Mucosa of descending colon (tissue), 3 donors: Measurements from ENCODE around the gene TBCEL. TPM values are rescaled to one million over a fixed set of nuclear protein-coding genes. Genes with fewer than 3 reads are reported as not detected.

Source experiments
- ATAC-seq: fragments of 200-7000 bp; cut with Tn5 transposase; one replicate; pipeline ENCODE4 v1.9.1; 2020; ENCODE audit warnings: mild to moderate bottlenecking, moderate library complexity
- DNase-seq, 3 donors: peaks; one replicate each; pipeline ENCODE4 v3.0.0-alpha.2; 2020
- H3K36me3 ChIP-seq: fragments of 200-600 bp; one replicate; pipeline ENCODE4 v1.8.0; 2021; ENCODE audit warnings: low read depth, mild to moderate bottlenecking
- H3K4me1 ChIP-seq: fragments of 200-600 bp; one replicate; pipeline ENCODE4 v1.8.0; 2021; ENCODE audit warnings: low read depth, mild to moderate bottlenecking
- H3K4me3 ChIP-seq: fragments of 200-600 bp; one replicate; pipeline ENCODE4 v1.8.0; 2021; ENCODE audit warnings: mild to moderate bottlenecking
- H3K9me3 ChIP-seq: fragments of 200-600 bp; one replicate; pipeline ENCODE4 v1.8.0; 2021; ENCODE audit warnings: mild to moderate bottlenecking
- CTCF ChIP-seq: fragments of 200-600 bp; IDR thresholded peaks from one replicate; pipeline ENCODE4 v1.8.0; 2022; ENCODE audit warnings: antibody characterized with exemption, mild to moderate bottlenecking
- intact Hi-C, 2 donors: fragments of 100-400 bp; cut with DNase I in 1 of 2; cut with micrococcal nuclease in 1 of 2; formaldehyde crosslinking; loops; one replicate each; pipeline versions ENCODE4 v1.11.0 to v1.11.1; 2022; cut with DNase I, micrococcal nuclease
- total RNA-seq, 3 donors: library from RNA; stranded (reverse); fragmentation: NEBNext Ultra II Directional in 2 of 3; extraction: Animal tissue kit (Norgen Biotek cat#: 25700) in 2 of 3; gene quantifications; one replicate each; pipeline versions ENCODE4 v1.2.1 to v1.2.4, GENCODE V29; 2021 to 2023
- donor health status: DM: no; HTN: no; CAD: no; lungs with moderate emphysema.
- donor health status: DM: no; HTN: no; CAD: no.
- donor health status: DM: no; HTN: yes; CAD: no.

The TBCEL gene
- total RNA-seq, 3 donors from 2014 or later, result 11.7 to 36.5 (median 12.8) TPM

GRCh38 chr11:121117788-121118187, 93.9 kb downstream of the TBCEL start:
- intact Hi-C loops, result no loop called here
- no peak overlapping the region for H3K4me3 ChIP-seq
- no peak for TF ChIP-seq CTCF
- H3K36me3 ChIP-seq, result no peaks in the 10 kb centered on the region
- H3K9me3 ChIP-seq, result peaks cover 11% of the 10 kb centered on the region
- no peak for ATAC-seq
- no peak for DNase-seq
- no peaks in the 10 kb centered on the region for H3K4me1 ChIP-seq

GRCh38 chr11:121119440-121119839, 95.5 kb downstream of the TBCEL start:
- no peaks in the 10 kb centered on the region for H3K36me3 ChIP-seq
- DNase-seq (no peak), ATAC-seq (no peak)
- H3K4me1 ChIP-seq, result no peaks in the 10 kb centered on the region
- peaks cover 13% of the 10 kb centered on the region for H3K9me3 ChIP-seq
- TF ChIP-seq CTCF, result no peak
- intact Hi-C loops, result no loop called here
- H3K4me3 ChIP-seq, result no peak overlapping the region

- Histone ChIP-seq H3K4me1 (no peaks in the 10 kb centered on the region), H3K36me3 (no peaks in the 10 kb centered on the region), H3K4me3 (no peak overlapping the region), H3K9me3 (peaks cover 13% of the 10 kb centered on the region)
- ATAC-seq (no peak), DNase-seq (no peak)
- intact Hi-C loops, result no loop called here
- no peak for TF ChIP-seq CTCF
These were observed 98.4 kb downstream of the TBCEL start for GRCh38 chr11:121122328-121122727.

GRCh38 chr11:121123496-121124069, 99.7 kb downstream of the TBCEL start:
- intact Hi-C loops, result no loop called here
- Histone ChIP-seq H3K4me1 (no peaks in the 10 kb centered on the region), H3K4me3 (no peak overlapping the region), H3K9me3 (peaks cover 13% of the 10 kb centered on the region), H3K36me3 (no peaks in the 10 kb centered on the region)
- no peak for TF ChIP-seq CTCF
- ATAC-seq (no peak), DNase-seq (no peak)

DNA sequence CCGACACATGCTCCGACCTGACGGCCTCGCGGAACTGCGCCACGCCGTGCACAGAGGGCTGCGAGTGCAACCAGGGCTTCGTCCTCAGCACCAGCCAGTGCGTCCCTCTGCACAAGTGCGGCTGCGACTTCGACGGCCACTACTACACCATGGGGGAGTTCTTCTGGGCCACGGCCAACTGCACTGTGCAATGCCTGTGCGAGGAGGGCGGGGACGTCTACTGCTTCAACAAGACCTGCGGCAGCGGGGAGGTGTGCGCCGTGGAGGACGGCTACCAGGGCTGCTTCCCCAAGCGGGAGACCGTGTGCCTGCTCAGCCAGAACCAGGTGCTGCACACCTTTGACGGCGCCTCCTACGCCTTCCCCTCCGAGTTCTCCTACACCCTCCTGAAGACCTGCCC, 103.9 kb downstream of the TBCEL start:
- Histone ChIP-seq H3K4me1 (no peaks in the 10 kb centered on the region), H3K4me3 (no peak overlapping the region), H3K36me3 (no peaks in the 10 kb centered on the region), H3K9me3 (peaks cover 2% of the 10 kb centered on the region)
- ATAC-seq (no peak), DNase-seq (no peak)
- TF ChIP-seq CTCF, result no peak
- intact Hi-C loops, result no loop called here
